ENCODE measurements around the gene TMEM267.

The TMEM267 gene

GRCh38 chr5:43401827-43402226 lies 81.8 kb downstream of the TMEM267 start:
- DNase-seq, result no peak

GRCh38 chr5:43400082-43400481 lies 83.6 kb downstream of the TMEM267 start:
- DNase-seq, result no peak

GRCh38 chr5:43396762-43397304 lies 86.8 kb downstream of the TMEM267 start:
- peak; percentile 75 for DNase-seq

Data from activated CD4-positive, CD25-positive, alpha-beta regulatory T cell treated with anti-CD3 and anti-CD28 coated beads, Interleukin-2, amount 50 U/mL, for 72 hours (primary cell).